Right lobe of liver (tissue), 6 donors: Measurements from ENCODE around the gene S100A11. TPM values are rescaled to one million over a fixed set of nuclear protein-coding genes. Genes with fewer than 3 reads are reported as not detected.
A peak's percentile ranks its signal among the peaks of the same experiment; 100 is the strongest.

Experiments used
- ATAC-seq, 4 donors: fragments of 200-7000 bp; cut with Tn5 transposase; one replicate each; pipeline ENCODE4 v1.9.1; 2020; ENCODE audit warnings: mild to moderate bottlenecking in 4 of 4, moderate library complexity in 4 of 4
- DNase-seq, 3 donors: peaks; one replicate each; pipeline ENCODE4 v3.0.0-alpha.2; 2020
- H3K27ac ChIP-seq, 3 donors: fragments of 200-600 bp; one replicate each; pipeline ENCODE4 v1.8.0; 2022
- H3K27me3 ChIP-seq, 2 donors: fragments of 200-600 bp; one replicate each; pipeline ENCODE4 v1.8.0; 2022
- H3K36me3 ChIP-seq, 4 donors: fragments of 200-600 bp; sonication (generic) in 1 of 4; one replicate each; pipeline versions ENCODE4 v1.5.1 to v1.8.0; 2017 to 2022; ENCODE audit warnings: control low read depth in 1 of 4
- H3K4me1 ChIP-seq, 4 donors: fragments of 200-600 bp; sonication (generic) in 1 of 4; one replicate each; pipeline versions ENCODE4 v1.5.1 to v1.8.0; 2017 to 2022; ENCODE audit warnings: control low read depth in 1 of 4
- H3K4me3 ChIP-seq, 3 donors: fragments of 200-600 bp; one replicate each; pipeline ENCODE4 v1.8.0; 2022
- H3K9me3 ChIP-seq, 4 donors: fragments of 200-600 bp; sonication (generic) in 1 of 4; one replicate each; pipeline versions ENCODE4 v1.5.1 to v1.8.0; 2017 to 2022; ENCODE audit warnings: control low read depth in 1 of 4
- POLR2A ChIP-seq: fragments of 450-650 bp; IDR thresholded peaks from one replicate; pipeline ENCODE4 v1.6.1; 2017; ENCODE audit warnings: antibody characterized with exemption, mild to moderate bottlenecking
- WGBS: methylation state at CpG from one replicate; pipeline ENCODE4 v1.1.6; 2018; ENCODE audit warnings: low coverage, low lambda C conversion rate; ENCODE audit not compliant: insufficient coverage; ENCODE audit errors: missing lambda C conversion rate; 5-methylcytosine and 5-hydroxymethylcytosine counted together
- intact Hi-C, 2 donors: fragments of 100-400 bp; cut with DNase I; formaldehyde crosslinking; loops; one replicate each; pipeline versions ENCODE4 v1.11.2 to v1.14.1; 2022
- total RNA-seq, 6 experiments: library from RNA; depleted of rRNA in 2 of 6; stranded (reverse); fragments of >200 nt in 2 of 6; fragmentation: NEBNext Ultra II Directional in 3 of 6; extraction: Animal tissue kit (Norgen Biotek cat#: 25700) in 3 of 6; gene quantifications; one replicate each; pipeline versions ENCODE4 v1.1.0 to v1.2.4, GENCODE V29; 2016 to 2023
- TF ChIP-seq, protein P1 (sequence below), 4 donors: fragments of 200-600 bp in 3 of 4; fragments of 450-650 bp in 1 of 4; IDR thresholded peaks; one replicate each; pipeline versions ENCODE4 v1.5.1 to v1.8.0; 2016 to 2022; ENCODE audit warnings: antibody characterized with exemption in 4 of 4, mild to moderate bottlenecking in 2 of 4
- donor health status: DM: no; HTN: yes; CAD: no.
- donor health status: DM: no; HTN: no; CAD: no.
- donor health status: DM: no; HTN: no; CAD: no.
- donor health status: DM: no; HTN: yes; CAD: no.
- donor health status: DM: no; HTN: yes; CAD: no.

The S100A11 gene
- total RNA-seq, 6 experiments from 2014 or later = 11.0 to 68.5 (median 25.3) TPM

DNA sequence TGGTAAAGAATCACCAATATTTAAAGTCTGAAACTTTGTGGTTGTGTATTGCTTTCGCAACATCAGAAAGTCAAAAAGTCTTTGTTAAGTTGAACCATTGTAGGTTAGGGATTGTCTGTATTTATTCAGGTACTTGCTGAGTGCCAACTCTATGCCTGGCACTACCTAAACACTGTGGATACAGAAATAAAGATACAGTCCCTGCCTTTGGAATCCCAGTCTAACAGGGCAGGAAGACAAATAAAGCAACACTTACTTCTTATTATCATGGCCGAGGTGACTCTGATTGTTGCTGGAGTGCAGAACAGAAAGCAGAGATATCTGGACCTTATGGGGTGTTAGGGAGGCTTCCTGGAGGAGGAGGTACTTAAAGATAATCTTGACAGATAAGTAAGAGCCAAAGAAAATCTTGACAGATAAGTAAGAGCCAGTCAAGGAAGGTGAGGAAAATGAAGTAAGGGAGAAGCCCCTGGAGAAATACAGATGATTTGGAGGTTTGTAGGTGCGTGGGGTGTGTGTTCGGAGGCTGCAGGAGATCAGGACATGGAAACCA is 31.4 kb downstream of the S100A11 start:
- Histone ChIP-seq H3K27me3 (no peaks in the 10 kb centered on the region), H3K4me1 (peaks cover 0 to 11% (median 0%) of the 10 kb centered on the region in 4 donors), H3K4me3 (no peak overlapping the region), H3K27ac (no peak overlapping the region), H3K9me3 (peaks cover 0 to 3% (median 0%) of the 10 kb centered on the region in 4 donors), H3K36me3 (no peaks in the 10 kb centered on the region)
- ATAC-seq (peak in 1 of 4 donors; percentile 22), DNase-seq (no peak)
- WGBS = 56% methylated on average over 4 of the region's 4 CpGs
- no peak for TF ChIP-seq POLR2A
- TF ChIP-seq, protein P1, sequence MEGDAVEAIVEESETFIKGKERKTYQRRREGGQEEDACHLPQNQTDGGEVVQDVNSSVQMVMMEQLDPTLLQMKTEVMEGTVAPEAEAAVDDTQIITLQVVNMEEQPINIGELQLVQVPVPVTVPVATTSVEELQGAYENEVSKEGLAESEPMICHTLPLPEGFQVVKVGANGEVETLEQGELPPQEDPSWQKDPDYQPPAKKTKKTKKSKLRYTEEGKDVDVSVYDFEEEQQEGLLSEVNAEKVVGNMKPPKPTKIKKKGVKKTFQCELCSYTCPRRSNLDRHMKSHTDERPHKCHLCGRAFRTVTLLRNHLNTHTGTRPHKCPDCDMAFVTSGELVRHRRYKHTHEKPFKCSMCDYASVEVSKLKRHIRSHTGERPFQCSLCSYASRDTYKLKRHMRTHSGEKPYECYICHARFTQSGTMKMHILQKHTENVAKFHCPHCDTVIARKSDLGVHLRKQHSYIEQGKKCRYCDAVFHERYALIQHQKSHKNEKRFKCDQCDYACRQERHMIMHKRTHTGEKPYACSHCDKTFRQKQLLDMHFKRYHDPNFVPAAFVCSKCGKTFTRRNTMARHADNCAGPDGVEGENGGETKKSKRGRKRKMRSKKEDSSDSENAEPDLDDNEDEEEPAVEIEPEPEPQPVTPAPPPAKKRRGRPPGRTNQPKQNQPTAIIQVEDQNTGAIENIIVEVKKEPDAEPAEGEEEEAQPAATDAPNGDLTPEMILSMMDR (IDR thresholded peaks at IDR 0.05) = no peak
- intact Hi-C loops = no loop called here

DNA sequence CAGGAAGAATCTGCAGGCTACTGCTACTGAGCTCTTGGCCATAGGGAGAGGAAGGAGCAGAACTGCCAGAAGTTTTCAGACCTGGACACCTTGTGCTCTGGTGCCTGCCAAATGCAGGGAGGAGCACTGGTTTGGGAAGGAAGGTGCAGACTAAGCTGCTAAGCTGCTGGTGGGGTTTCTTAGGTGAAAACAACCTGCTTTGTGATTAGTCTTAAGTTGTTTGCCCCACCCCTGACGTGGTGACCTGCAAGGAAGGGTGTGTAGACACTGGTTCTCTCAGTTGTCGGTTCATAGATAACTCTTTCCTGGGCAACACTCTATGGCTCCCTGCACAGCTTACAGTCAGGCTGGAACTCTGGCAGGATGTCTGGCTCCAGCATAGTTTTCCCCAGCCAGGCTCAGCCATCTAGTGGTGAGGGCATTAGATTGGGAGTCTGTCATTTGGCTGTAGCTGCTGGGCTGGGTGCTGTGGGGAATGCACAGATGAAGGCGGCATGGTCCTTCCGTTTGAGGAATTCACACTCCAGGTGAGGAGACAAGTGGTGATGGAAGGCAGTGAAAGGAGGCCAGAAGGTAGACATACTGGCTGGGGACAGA is 32.9 kb downstream of the S100A11 start:
- Histone ChIP-seq H3K4me3 (no peak overlapping the region), H3K27me3 (no peaks in the 10 kb centered on the region), H3K27ac (no peak overlapping the region), H3K9me3 (peaks cover 0 to 3% (median 0%) of the 10 kb centered on the region in 4 donors), H3K4me1 (no peaks in the 10 kb centered on the region), H3K36me3 (no peaks in the 10 kb centered on the region)
- intact Hi-C loops = loop anchor here in 1 of 2 donors (5.0 kb wide), 1 partner anchor 37 kb away; no protein-coding TSS in a partner anchor
- 78% methylated on average over 2 of the region's 4 CpGs for WGBS
- DNase-seq (no peak), ATAC-seq (peak in 3 of 4 donors; percentile 15 to 31 (median 15))
- no peak for TF ChIP-seq POLR2A
- TF ChIP-seq, protein P1 (IDR thresholded peaks at IDR 0.05) = peak in 2 of 4 donors; percentile 5 to 6

DNA sequence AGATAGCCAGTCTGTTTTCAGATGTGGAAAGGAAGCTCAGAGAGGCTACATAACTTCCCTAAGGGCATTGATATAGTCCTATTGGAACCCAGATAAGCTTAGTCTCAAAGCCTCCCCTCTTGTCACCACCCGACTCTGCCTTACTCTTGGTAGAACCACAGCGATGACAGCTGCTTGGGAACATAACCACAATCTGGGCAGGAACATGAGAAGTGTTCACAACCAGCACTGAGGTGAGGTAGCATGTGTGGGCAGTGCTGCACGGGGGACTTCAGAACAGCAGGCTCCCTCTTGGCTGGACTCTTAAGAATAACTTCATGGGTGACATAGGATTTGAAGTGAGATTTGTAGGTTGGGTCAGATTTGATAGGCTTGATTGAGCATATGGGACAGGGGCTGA is 33.8 kb downstream of the S100A11 start:
- 52% methylated on average over 3 of the region's 3 CpGs for WGBS
- peaks cover 0 to 3% (median 0%) of the 10 kb centered on the region in 4 donors for H3K9me3 ChIP-seq
- no peaks in the 10 kb centered on the region for H3K4me1 ChIP-seq
- intact Hi-C loops = loop anchor here in 1 of 2 donors (5.0 kb wide), 1 partner anchor 36 kb away; no protein-coding TSS in a partner anchor
- no peak overlapping the region for H3K4me3 ChIP-seq
- ATAC-seq (no peak), DNase-seq (no peak)
- H3K36me3 ChIP-seq = no peaks in the 10 kb centered on the region
- no peak overlapping the region for H3K27ac ChIP-seq
- H3K27me3 ChIP-seq = no peaks in the 10 kb centered on the region
- TF ChIP-seq POLR2A = no peak
- TF ChIP-seq, protein P1 (IDR thresholded peaks at IDR 0.05) = no peak

DNA sequence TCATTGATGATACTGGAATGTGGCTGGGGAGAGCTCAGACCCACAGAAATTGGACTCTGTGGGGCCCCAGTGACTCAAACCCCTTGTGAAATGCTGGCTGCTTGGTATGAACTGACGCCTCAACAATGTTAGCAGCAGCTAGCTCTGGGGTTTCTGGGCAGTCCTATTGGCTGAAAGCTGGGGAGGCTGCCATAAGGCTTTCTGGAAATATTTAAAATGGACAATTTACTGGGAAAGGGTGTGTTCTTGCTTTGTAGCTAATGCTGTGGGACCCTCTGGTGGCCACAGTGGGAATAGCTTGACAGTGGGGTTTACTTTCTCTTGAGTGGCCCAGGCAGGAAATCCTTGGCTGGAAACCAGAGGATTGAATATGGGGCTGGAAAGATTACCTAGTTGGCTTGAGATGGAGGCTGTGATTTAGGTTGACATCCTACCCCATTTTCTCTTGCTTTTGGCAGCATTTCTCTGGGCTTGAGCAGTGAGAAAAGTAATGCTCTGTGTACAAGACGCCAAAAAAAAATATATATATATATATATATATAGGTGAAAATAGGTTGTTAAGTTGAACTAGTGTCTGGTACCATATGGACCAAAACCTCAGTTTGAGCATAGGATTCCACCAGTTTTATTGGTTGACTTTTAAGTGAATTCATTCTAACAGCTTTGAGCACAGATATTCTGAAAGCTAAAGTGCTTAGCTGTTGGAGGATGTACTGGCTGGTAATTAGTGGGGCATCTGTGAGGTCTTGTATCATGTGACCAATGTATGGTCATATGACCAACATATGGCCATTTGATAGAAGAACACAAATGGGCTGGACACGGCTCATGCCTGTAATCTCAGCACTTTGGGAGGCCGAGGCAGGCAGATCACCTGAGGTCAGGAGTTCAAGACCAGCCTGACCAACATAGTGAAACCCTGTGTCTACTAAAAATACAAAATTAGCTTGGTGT is 34.9 kb downstream of the S100A11 start:
- Histone ChIP-seq H3K27ac (no peak overlapping the region), H3K9me3 (peaks cover 0 to 3% (median 0%) of the 10 kb centered on the region in 4 donors), H3K27me3 (no peaks in the 10 kb centered on the region), H3K4me3 (no peak overlapping the region), H3K4me1 (no peaks in the 10 kb centered on the region), H3K36me3 (no peaks in the 10 kb centered on the region)
- ATAC-seq (peak; percentile 88 to 92 (median 90)), DNase-seq (peak; percentile 77 to 86 (median 77))
- intact Hi-C loops = loop anchor here in 1 of 2 donors (5.0 kb wide), 1 partner anchor 35 kb away; no protein-coding TSS in a partner anchor
- TF ChIP-seq POLR2A = no peak
- TF ChIP-seq, protein P1 (IDR thresholded peaks at IDR 0.05) = peak; percentile 93 to 95 (median 94)
- WGBS = 57% methylated on average over 3 of the region's 4 CpGs
